ENCODE results near the gene TNFAIP8L2. TPM values are rescaled to one million over a fixed set of nuclear protein-coding genes. Genes with fewer than 3 reads are reported as not detected.

TNFAIP8L2 gene
- total and polyA plus RNA-seq, 2 experiments from 2014 or later: 0.20 to 0.45 TPM

- H3K36me3 ChIP-seq: no peaks in the 10 kb centered on the region
- peak; percentile 95 to 96 for DNase-seq (ENCODE audit: low read depth in 1 of 2, low spot score in 1 of 2)
- H3K9me3 ChIP-seq (ENCODE audit: low read depth): no peaks in the 10 kb centered on the region
- no peaks in the 10 kb centered on the region for H3K27me3 ChIP-seq
- H3K4me3 ChIP-seq: peak within 1 kb of the TSS; percentile 64
- TF ChIP-seq CTCF (IDR thresholded peaks at IDR 0.05; ENCODE audit: low read depth, low read length): no peak
- H3K4me1 ChIP-seq (ENCODE audit: low read depth): peaks cover 35% of the 10 kb centered on the region
- H3K27ac ChIP-seq: no peak within 1 kb of the TSS
Observed at GRCh38 chr1:151146412-151147131, 9.9 kb upstream of the TNFAIP8L2 start, which contains the start of gene SEMA6C. SEMA6C (minus strand) TSS chr1:151146631; CDS start chr1:151142621, 4,010 bp downstream.

- H3K9me3 ChIP-seq (ENCODE audit: low read depth): no peaks in the 10 kb centered on the region
- no peak for TF ChIP-seq CTCF (IDR thresholded peaks at IDR 0.05; ENCODE audit: low read depth, low read length)
- H3K4me3 ChIP-seq: peak overlapping the region; percentile 64
- H3K4me1 ChIP-seq (ENCODE audit: low read depth): peaks cover 35% of the 10 kb centered on the region
- no peak overlapping the region for H3K27ac ChIP-seq
- H3K27me3 ChIP-seq: no peaks in the 10 kb centered on the region
- DNase-seq (ENCODE audit: low read depth in 1 of 2, low spot score in 1 of 2): peak in 1 of 2 donors; percentile 54
- no peaks in the 10 kb centered on the region for H3K36me3 ChIP-seq
Observed at GRCh38 chr1:151147132-151147503, 9.3 kb upstream of the TNFAIP8L2 start.

GRCh38 chr1:151147665-151148064 is 8.8 kb upstream of the TNFAIP8L2 start:
- no peaks in the 10 kb centered on the region for H3K36me3 ChIP-seq
- TF ChIP-seq CTCF (IDR thresholded peaks at IDR 0.05; ENCODE audit: low read depth, low read length): no peak
- H3K9me3 ChIP-seq (ENCODE audit: low read depth): no peaks in the 10 kb centered on the region
- peaks cover 30% of the 10 kb centered on the region for H3K4me1 ChIP-seq (ENCODE audit: low read depth)
- H3K27me3 ChIP-seq: no peaks in the 10 kb centered on the region
- H3K27ac ChIP-seq: no peak overlapping the region
- no peak for DNase-seq (ENCODE audit: low read depth in 1 of 2, low spot score in 1 of 2)
- H3K4me3 ChIP-seq: no peak overlapping the region

GRCh38 chr1:151157067-151157531 is 650 bp downstream of the TNFAIP8L2 start:
- H3K36me3 ChIP-seq: peaks cover 14% of the 10 kb centered on the region
- no peaks in the 10 kb centered on the region for H3K9me3 ChIP-seq (ENCODE audit: low read depth)
- no peak overlapping the region for H3K27ac ChIP-seq
- DNase-seq (ENCODE audit: low read depth in 1 of 2, low spot score in 1 of 2): no peak
- H3K27me3 ChIP-seq: no peaks in the 10 kb centered on the region
- H3K4me3 ChIP-seq: no peak overlapping the region
- H3K4me1 ChIP-seq (ENCODE audit: low read depth): no peaks in the 10 kb centered on the region
- TF ChIP-seq CTCF (IDR thresholded peaks at IDR 0.05; ENCODE audit: low read depth, low read length): no peak

- no peak for DNase-seq (ENCODE audit: low read depth in 1 of 2, low spot score in 1 of 2)
- Histone ChIP-seq H3K27me3 (no peaks in the 10 kb centered on the region), H3K27ac (no peak overlapping the region), H3K9me3 (ENCODE audit: low read depth) (no peaks in the 10 kb centered on the region), H3K4me1 (ENCODE audit: low read depth) (no peaks in the 10 kb centered on the region), H3K4me3 (no peak overlapping the region), H3K36me3 (peaks cover 14% of the 10 kb centered on the region)
- no peak for TF ChIP-seq CTCF (IDR thresholded peaks at IDR 0.05; ENCODE audit: low read depth, low read length)
Observed at GRCh38 chr1:151158326-151158725, 1.9 kb downstream of the TNFAIP8L2 start.
